Adrenal gland (tissue), 5 donors: ENCODE results near the gene SEC61A2.

ENCODE experiments used
- POLR2A ChIP-seq, 2 donors: fragments of 450-650 bp; IDR thresholded peaks; one replicate each; pipeline ENCODE4 v1.6.1; 2017; ENCODE audit warnings: antibody characterized with exemption in 2 of 2, mild to moderate bottlenecking in 2 of 2, moderate library complexity in 1 of 2
- TF ChIP-seq, protein P1 (sequence below), 6 experiments: fragments of 450-650 bp in 4 of 6; fragments of 200-600 bp in 2 of 6; sonication (generic) in 1 of 6; IDR thresholded peaks; 1 replicate in 5 of 6; 2 replicates in 1 of 6; pipeline versions ENCODE4 v1.5.1 to v1.8.0; 2016 to 2021; ENCODE audit warnings: antibody characterized with exemption in 6 of 6, mild to moderate bottlenecking in 2 of 6, moderate library complexity in 1 of 6
- donor health status: DM: no; HTN: no; CAD: no.

DNA sequence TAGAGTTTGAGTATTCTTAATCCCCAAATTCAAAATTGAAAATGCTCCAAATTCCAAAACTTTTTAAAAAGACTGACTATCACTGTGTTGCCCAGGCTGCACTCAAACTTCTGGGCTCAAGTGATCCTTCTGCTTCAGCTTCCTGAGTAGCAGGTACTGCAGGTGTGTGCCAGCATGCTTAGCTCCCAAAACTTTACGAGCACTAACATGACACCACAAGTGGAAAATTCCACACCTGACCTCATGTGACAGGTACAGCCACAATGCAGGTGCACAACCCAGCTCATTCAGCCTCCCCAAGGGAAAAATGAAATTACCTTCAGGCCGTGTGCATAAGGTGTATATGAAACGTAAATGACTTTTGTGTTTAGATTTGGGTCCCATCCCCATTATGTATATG is 83.0 kb downstream of the SEC61A2 start:
- TF ChIP-seq, protein P1, sequence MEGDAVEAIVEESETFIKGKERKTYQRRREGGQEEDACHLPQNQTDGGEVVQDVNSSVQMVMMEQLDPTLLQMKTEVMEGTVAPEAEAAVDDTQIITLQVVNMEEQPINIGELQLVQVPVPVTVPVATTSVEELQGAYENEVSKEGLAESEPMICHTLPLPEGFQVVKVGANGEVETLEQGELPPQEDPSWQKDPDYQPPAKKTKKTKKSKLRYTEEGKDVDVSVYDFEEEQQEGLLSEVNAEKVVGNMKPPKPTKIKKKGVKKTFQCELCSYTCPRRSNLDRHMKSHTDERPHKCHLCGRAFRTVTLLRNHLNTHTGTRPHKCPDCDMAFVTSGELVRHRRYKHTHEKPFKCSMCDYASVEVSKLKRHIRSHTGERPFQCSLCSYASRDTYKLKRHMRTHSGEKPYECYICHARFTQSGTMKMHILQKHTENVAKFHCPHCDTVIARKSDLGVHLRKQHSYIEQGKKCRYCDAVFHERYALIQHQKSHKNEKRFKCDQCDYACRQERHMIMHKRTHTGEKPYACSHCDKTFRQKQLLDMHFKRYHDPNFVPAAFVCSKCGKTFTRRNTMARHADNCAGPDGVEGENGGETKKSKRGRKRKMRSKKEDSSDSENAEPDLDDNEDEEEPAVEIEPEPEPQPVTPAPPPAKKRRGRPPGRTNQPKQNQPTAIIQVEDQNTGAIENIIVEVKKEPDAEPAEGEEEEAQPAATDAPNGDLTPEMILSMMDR (IDR thresholded peaks at IDR 0.05) = no peak
- no peak for TF ChIP-seq POLR2A (IDR thresholded peaks at IDR 0.05)
